ENCODE results near the gene FAM8A1. TPM values are rescaled to one million over a fixed set of nuclear protein-coding genes. Genes with fewer than 3 reads are reported as not detected.

Gene FAM8A1
- total RNA-seq, 1 experiment from 2014 or later = 12.6 TPM

DNA sequence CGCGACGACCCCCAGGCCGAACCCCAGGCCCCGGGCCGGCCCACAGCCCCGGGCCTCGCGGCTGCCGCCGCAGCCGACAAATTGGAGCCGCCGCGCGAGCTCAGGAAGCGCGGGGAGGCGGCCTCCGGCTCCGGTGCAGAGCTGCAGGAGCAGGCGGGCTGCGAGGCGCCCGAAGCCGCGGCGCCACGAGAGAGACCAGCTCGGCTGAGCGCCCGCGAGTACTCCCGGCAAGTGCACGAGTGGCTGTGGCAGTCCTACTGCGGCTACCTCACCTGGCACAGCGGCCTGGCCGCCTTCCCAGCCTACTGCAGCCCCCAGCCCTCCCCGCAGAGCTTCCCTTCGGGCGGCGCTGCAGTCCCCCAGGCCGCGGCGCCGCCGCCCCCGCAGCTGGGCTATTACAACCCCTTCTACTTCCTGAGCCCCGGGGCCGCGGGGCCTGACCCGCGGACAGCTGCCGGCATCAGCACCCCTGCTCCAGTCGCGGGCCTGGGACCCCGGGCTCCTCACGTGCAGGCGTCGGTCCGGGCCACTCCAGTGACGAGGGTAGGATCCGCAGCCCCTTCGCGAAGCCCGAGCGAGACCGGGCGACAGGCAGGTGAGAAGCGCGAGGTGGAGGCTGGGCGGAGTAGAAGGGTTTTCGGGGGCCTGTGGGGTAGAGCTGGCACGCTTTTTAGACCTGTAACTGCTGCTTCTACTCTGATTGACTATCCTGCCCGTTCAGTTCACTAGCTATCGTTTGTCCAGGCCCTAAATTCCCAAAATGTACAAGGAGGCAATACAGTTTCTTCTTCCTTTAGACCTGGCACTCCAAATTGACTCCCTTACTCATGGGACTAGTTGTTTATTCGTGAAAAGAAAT lies 654 bp downstream of the FAM8A1 start:
- no peak for DNase-seq (ENCODE audit: extremely low read depth, low read depth)

DNA sequence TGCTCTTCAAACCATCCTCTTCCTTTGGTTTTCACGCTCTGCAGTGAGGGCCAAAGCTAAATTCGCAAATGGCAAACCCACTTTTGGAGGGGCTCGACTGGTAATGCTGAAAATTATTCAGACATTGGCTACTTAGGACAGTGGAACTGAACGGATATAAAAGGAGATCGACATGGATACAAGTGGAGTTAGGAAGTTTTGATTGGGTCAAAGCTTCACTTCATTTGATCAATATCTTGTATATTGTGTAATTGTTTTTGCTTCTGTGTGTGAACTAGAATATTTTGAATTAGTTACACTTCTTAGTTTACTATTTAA lies 1.2 kb downstream of the FAM8A1 start:
- DNase-seq (ENCODE audit: extremely low read depth, low read depth) = no peak

- DNase-seq (ENCODE audit: extremely low read depth, low read depth) = no peak
These were observed 2.8 kb downstream of the FAM8A1 start for GRCh38 chr6:17602888-17603287.

GRCh38 chr6:17606606-17607005 lies 6.5 kb downstream of the FAM8A1 start:
- DNase-seq (ENCODE audit: extremely low read depth, low read depth) = no peak

DNA sequence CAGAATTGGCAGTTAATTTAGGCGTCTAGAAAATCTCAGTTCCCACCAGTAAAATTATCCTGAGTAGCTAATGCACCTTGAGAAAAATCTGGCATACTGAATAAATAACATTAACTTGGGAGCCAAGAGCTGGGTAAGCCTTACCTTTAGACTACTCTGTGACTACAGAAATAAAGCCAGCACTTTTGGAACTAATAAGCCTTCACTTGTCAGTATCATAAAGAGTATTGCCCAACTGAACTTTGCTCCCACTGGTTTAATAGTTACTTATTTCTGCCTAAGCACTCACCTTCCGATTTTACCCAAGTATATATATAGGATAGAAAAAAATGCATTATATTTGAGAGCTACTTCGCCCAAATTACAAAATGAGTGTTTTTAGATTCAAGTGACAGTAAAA lies 10.7 kb downstream of the FAM8A1 start:
- DNase-seq (ENCODE audit: extremely low read depth, low read depth) = no peak

GRCh38 chr6:17612048-17612447 lies 11.9 kb downstream of the FAM8A1 start:
- DNase-seq (ENCODE audit: extremely low read depth, low read depth) = no peak

GRCh38 chr6:17615794-17616193 lies 15.7 kb downstream of the FAM8A1 start:
- no peak for DNase-seq (ENCODE audit: extremely low read depth, low read depth)

- DNase-seq (ENCODE audit: extremely low read depth, low read depth) = no peak
These were observed 20.9 kb downstream of the FAM8A1 start for GRCh38 chr6:17621003-17621402.

DNA sequence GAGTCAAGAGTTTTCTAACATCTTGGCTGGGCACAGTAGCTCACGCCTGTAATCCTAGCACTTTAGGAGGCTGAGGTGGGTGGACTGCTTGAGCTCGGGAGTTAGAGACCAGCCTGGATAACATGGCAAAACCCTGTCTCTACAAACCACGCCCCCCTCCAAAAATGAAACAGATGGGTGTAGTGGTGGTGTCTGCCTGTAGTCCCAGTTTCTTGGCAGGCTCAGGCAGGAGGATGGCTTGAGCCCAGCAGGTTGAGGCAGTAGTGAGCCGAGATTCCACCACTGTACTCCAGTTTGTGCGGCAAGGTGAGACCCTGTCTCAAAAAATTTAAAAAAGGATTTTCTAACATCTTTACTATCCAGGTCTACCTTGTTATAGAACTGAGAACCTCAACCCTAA lies 22.0 kb downstream of the FAM8A1 start:
- no peak for DNase-seq (ENCODE audit: extremely low read depth, low read depth)

- no peak for DNase-seq (ENCODE audit: extremely low read depth, low read depth)
These were observed 24.3 kb downstream of the FAM8A1 start for GRCh38 chr6:17624396-17624795.

DNA sequence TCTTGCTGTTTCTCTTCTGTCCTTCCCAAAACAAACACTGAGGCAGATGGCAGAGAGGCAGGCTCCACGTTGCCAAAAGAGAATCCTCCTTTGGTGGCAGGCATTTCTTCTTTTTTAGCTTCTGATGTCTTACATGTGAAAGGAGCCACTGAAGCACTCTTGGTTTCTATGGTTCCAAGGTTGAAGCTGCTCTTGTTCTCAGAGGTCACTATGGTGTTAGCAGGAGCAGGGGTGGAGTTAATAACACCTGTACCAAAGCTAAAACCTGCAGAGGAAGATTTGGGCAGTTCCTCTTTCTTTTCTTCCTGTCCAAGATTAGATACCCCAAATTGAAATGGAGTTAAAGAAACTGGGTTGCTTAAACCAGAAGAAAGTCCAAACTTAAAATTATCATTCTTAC lies 28.8 kb downstream of the FAM8A1 start:
- DNase-seq (ENCODE audit: extremely low read depth, low read depth) = no peak

GRCh38 chr6:17629824-17630510 lies 29.9 kb downstream of the FAM8A1 start:
- no peak for DNase-seq (ENCODE audit: extremely low read depth, low read depth)

GRCh38 chr6:17630511-17631073 lies 30.5 kb downstream of the FAM8A1 start:
- no peak for DNase-seq (ENCODE audit: extremely low read depth, low read depth)

GRCh38 chr6:17632934-17633333 lies 32.8 kb downstream of the FAM8A1 start:
- no peak for DNase-seq (ENCODE audit: extremely low read depth, low read depth)

DNA sequence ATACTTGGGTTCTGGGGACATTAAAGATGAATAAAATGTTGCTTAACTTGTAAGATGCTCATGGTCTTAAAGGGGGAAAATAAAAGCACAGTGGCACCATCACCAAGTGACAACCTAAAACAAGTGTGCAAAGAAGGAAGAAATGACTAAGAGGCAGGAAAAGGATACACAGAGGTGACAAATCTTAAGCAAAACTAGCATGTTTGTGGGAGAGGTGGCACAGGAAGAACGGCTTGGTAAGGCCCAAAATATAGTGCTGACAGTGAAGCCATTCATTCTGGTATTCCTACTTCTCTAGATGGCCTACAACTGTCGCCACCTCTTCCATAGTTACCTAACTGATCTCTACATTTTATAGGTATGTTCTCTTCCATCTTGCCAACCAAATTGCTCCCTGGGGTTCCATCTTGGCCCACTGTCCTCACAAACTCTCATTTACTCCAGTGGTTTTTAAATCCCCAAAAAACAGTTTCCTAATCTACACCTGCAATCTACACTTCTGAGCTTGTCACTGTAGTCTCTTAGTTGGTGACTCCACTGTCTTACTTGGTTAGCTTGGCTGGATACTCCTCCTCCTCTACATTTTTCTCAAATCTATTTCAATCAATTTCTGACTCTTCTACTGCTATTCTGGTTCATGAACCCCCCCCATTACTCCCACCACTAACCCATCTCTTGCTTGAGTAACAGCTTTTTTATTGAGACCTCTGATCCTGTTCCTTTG lies 33.5 kb downstream of the FAM8A1 start:
- no peak for DNase-seq (ENCODE audit: extremely low read depth, low read depth)

DNA sequence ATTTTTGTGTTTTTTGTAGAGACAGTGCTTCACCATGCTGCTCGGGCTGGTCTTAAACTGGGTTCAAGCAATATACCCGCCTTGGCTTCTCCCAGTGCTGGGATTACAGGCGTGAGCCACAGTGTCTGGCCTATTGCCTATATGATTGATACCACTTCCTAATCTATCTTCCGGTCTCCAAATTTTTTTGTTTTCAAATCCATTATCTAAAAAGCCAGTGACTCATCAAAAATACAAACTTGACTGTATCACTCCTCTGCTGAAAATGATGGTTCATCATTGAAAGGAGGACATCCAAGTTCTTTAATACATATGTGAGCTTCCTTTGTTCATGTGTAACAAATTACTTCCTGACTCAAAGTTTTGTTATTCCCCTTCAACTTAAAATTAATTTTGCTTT lies 35.5 kb downstream of the FAM8A1 start:
- DNase-seq (ENCODE audit: extremely low read depth, low read depth) = no peak

DNA sequence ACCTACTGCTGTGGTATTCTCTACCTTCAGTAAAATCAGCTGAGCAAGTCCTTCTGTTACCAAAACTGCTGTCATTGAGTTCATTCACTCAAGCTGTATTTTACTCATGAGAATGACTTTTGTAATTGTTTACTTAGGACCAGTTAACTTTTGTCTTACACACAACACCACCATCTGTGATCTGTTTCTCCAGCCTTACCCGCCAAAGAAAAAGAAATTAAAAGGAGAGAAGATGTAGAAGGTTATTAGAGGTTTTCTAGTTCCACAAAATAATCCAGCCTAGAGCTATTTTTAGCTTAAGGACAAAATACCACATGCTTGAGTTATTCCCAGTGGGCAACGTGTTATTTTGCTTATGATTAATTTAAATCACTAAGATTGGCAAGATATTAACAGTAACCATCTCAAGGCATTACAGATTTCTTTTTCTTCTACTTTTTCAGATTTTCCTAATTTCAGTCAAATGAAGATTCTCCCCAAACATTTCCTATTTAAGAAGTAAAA lies 38.2 kb downstream of the FAM8A1 start:
- no peak for DNase-seq (ENCODE audit: extremely low read depth, low read depth)

- DNase-seq (ENCODE audit: extremely low read depth, low read depth) = peak; percentile 27
These were observed 40.4 kb downstream of the FAM8A1 start for GRCh38 chr6:17640477-17640917.

- DNase-seq (ENCODE audit: extremely low read depth, low read depth) = no peak
These were observed 48.6 kb downstream of the FAM8A1 start for GRCh38 chr6:17648745-17649144.

DNA sequence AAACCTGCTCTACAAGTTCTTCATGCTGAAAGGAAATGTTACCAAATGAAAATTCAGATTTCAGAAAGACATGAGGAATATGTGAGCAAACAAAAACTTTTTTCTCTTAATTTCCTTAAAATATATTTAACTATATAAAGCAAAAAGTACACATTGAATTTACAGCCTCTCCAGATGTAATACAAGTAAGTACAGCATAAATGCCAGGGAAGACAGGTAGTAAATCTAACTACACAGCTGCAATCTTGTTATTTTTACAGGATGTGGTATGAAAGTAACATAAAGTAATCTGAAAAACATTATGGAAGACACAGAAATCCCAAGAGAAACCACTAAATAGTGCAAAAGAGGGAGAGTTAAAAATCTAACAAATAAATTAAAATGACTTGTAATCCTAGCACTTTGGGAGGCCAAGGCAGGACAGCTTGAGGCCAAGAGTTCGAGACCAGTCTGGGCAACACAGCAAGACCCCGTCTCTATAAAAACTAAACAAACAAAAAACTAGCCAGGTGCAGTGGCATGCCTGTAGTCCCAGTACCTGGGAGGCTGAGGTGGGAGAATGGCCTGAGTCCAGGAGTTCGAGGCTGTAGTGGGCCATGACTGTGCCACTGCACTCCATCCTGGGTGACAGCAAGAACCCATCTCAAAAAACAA lies 50.7 kb downstream of the FAM8A1 start:
- DNase-seq (ENCODE audit: extremely low read depth, low read depth) = no peak

Measured in NCI-H460 (cell line).